Measurements from ENCODE around the gene PKP3.

GRCh38 chr11:433111-433510 is 39.1 kb downstream of the PKP3 start:
- TF ChIP-seq POLR2A (IDR thresholded peaks at IDR 0.05) (no peak), CTCF (IDR thresholded peaks at IDR 0.05) (no peak)

Data from breast epithelium (tissue), 3 donors.